Loucy (cell line): Measurements from ENCODE around the gene DCAF11.
A peak's percentile ranks its signal among the peaks of the same experiment; 100 is the strongest.

Source experiments
- H2AFZ ChIP-seq: fragments of 200-600 bp; sonication (generic); 2 replicates; pipeline ENCODE4 v1.6.0; 2016; ENCODE audit warnings: antibody characterized with exemption, mild to moderate bottlenecking, low read length, moderate library complexity
- H3F3A ChIP-seq: fragments of 200-600 bp; 2 replicates; pipeline ENCODE4 v1.6.0; 2016; ENCODE audit warnings: antibody characterized with exemption, low read depth, mild to moderate bottlenecking
- H3K27me3 ChIP-seq: fragments of 200-600 bp; sonication (generic); 2 replicates; pipeline ENCODE4 v1.6.1; 2014; ENCODE audit warnings: low read length, mild to moderate bottlenecking; ENCODE audit not compliant: insufficient read depth, poor library complexity, severe bottlenecking
- H3K36me3 ChIP-seq: fragments of 200-600 bp; sonication (generic); 2 replicates; pipeline ENCODE4 v1.6.1; 2016; ENCODE audit warnings: low read length; ENCODE audit not compliant: insufficient read depth
- H3K4me1 ChIP-seq: fragments of 200-600 bp; sonication (generic); 2 replicates; pipeline ENCODE4 v1.5.1; 2014; ENCODE audit warnings: low read length, mild to moderate bottlenecking; ENCODE audit not compliant: insufficient read depth, poor library complexity, severe bottlenecking
- H3K4me2 ChIP-seq: fragments of 200-600 bp; sonication (generic); 2 replicates; pipeline ENCODE4 v1.6.0; 2014; ENCODE audit warnings: antibody characterized with exemption, low read length, low read depth, mild to moderate bottlenecking; ENCODE audit not compliant: poor library complexity, severe bottlenecking
- H3K4me3 ChIP-seq: fragments of 200-600 bp; sonication (generic); 2 replicates; pipeline ENCODE4 v1.5.1; 2014; ENCODE audit warnings: low read length, mild to moderate bottlenecking, mixed read lengths; ENCODE audit not compliant: poor library complexity, severe bottlenecking
- H3K79me2 ChIP-seq: fragments of 200-600 bp; sonication (generic); 2 replicates; pipeline ENCODE4 v1.6.1; 2014; ENCODE audit warnings: low read length; ENCODE audit not compliant: insufficient read depth
- H3K9ac ChIP-seq: fragments of 200-600 bp; sonication (generic); 2 replicates; pipeline ENCODE4 v1.6.0; 2014; ENCODE audit warnings: mild to moderate bottlenecking, low read depth, low read length, moderate library complexity; ENCODE audit not compliant: poor library complexity, severe bottlenecking
- H3K9me2 ChIP-seq: fragments of 200-600 bp; sonication (generic); replicated peaks from 2 replicates; pipeline ENCODE4 v1.6.1; 2016; ENCODE audit warnings: low read depth, low read length, mixed read lengths
- H3K9me3 ChIP-seq: fragments of 200-600 bp; sonication (generic); 2 replicates; pipeline ENCODE4 v1.6.1; 2014; ENCODE audit warnings: mild to moderate bottlenecking, antibody characterized with exemption, low read length, low read depth; ENCODE audit not compliant: insufficient read depth
- H4K20me1 ChIP-seq: fragments of 200-600 bp; sonication (generic); 2 replicates; pipeline ENCODE4 v1.6.0; 2014; ENCODE audit warnings: antibody characterized with exemption, low read length, mild to moderate bottlenecking; ENCODE audit not compliant: insufficient read depth, poor library complexity, severe bottlenecking
- CTCF ChIP-seq: fragments of 200-600 bp; sonication (generic); conservative IDR thresholded peaks from 2 replicates; pipeline ENCODE4 v1.5.1; 2014; ENCODE audit warnings: mild to moderate bottlenecking, antibody characterized with exemption, low read length
- EZH2phosphoT487 ChIP-seq: fragments of 200-600 bp; IDR thresholded peaks from 2 replicates; pipeline ENCODE4 v1.6.1; 2018; ENCODE audit warnings: antibody characterized with exemption, mild to moderate bottlenecking, moderate library complexity, borderline replicate concordance

Gene DCAF11

GRCh38 chr14:24135834-24136683 is 21.5 kb downstream of the DCAF11 start, which contains the start of gene PSME1:
TSS of gene PSME1 (plus strand) at chr14:24136194. CDS start at chr14:24136263, 69 bp downstream.
- Histone ChIP-seq H3K9ac (peak within 1 kb of the TSS; percentile 96), H3K9me2 (no peaks in the 10 kb centered on the region), H3K4me2 (peak within 1 kb of the TSS; percentile 99), H3K4me1 (peaks cover 48% of the 10 kb centered on the region), H2AFZ (peak within 1 kb of the TSS; percentile 92), H3K27me3 (no peaks in the 10 kb centered on the region), H3K36me3 (peaks cover 19% of the 10 kb centered on the region), H3K9me3 (no peaks in the 10 kb centered on the region), H3K4me3 (peak within 1 kb of the TSS; percentile 99), H3F3A (no peaks in the 10 kb centered on the region), H3K79me2 (peaks cover 51% of the 10 kb centered on the region), H4K20me1 (peaks cover 28% of the 10 kb centered on the region)
- TF ChIP-seq CTCF (no peak), EZH2phosphoT487 (no peak)

- Histone ChIP-seq H2AFZ (no peak overlapping the region), H3K9ac (peak overlapping the region; percentile 96), H3F3A (no peaks in the 10 kb centered on the region), H3K36me3 (peaks cover 19% of the 10 kb centered on the region), H3K4me1 (peaks cover 48% of the 10 kb centered on the region), H3K27me3 (no peaks in the 10 kb centered on the region), H3K4me2 (peak overlapping the region; percentile 99), H3K9me3 (no peaks in the 10 kb centered on the region), H3K4me3 (peak overlapping the region; percentile 99), H4K20me1 (peaks cover 28% of the 10 kb centered on the region), H3K79me2 (peaks cover 52% of the 10 kb centered on the region), H3K9me2 (no peaks in the 10 kb centered on the region)
- TF ChIP-seq EZH2phosphoT487 (no peak), CTCF (no peak)
Observed at GRCh38 chr14:24136684-24137528, 22.3 kb downstream of the DCAF11 start.

- H3F3A ChIP-seq: no peaks in the 10 kb centered on the region
- peak overlapping the region; percentile 96 for H3K9ac ChIP-seq
- peaks cover 54% of the 10 kb centered on the region for H3K79me2 ChIP-seq
- H2AFZ ChIP-seq: no peak overlapping the region
- H3K9me2 ChIP-seq: no peaks in the 10 kb centered on the region
- peak overlapping the region; percentile 99 for H3K4me2 ChIP-seq
- TF ChIP-seq CTCF (no peak), EZH2phosphoT487 (no peak)
- no peaks in the 10 kb centered on the region for H3K9me3 ChIP-seq
- peaks cover 45% of the 10 kb centered on the region for H3K4me1 ChIP-seq
- no peaks in the 10 kb centered on the region for H3K27me3 ChIP-seq
- peak overlapping the region; percentile 99 for H3K4me3 ChIP-seq
- peaks cover 19% of the 10 kb centered on the region for H3K36me3 ChIP-seq
- peaks cover 28% of the 10 kb centered on the region for H4K20me1 ChIP-seq
Observed at GRCh38 chr14:24137529-24138395, 23.2 kb downstream of the DCAF11 start.
